Stimulated activated CD8-positive, alpha-beta memory T cell treated with anti-CD3 and anti-CD28 coated beads, Interleukin-15, amount 100 ng/mL, for 4 hours (primary cell): ENCODE data around the gene GAGE12H.
"Not testable (repeated sequence)": the region's sequence is repeated elsewhere in the genome, so short reads cannot be mapped to it uniquely, and the experiment has no call there.

Source experiments
- DNase-seq, 2 donors: peaks; one replicate each; pipeline ENCODE4 v3.0.0-alpha.2; 2020; ENCODE audit warnings: low read depth in 2 of 2

The GAGE12H gene

DNA sequence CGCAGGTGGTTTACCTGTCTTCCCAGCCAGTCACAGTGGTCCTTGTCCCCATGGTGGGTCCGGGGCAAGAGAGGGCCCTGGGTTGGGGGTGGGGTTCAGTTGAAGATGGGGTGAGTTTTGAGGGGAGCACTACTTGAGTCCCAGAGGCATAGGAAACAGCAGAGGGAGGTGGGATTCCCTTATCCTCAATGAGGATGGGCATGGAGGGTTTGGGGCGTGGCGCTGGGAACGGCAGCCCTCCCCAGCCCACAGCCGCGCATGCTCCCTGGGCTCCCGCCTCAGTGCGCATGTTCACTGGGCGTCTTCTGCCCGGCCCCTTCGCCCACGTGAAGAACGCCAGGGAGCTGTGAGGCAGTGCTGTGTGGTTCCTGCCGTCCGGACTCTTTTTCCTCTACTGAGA, at the start of gene GAGE12H:
GAGE12H (plus strand) TSS at position 301 of the 400 bp plus-strand sequence. CDS start 1,155 bp downstream, outside the sequence.
- DNase-seq: not testable (repeated sequence)

GRCh38 chrX:49531877-49532276, 47.9 kb upstream of the GAGE12H start, which contains the start of gene GAGE12C:
Gene GAGE12C, plus strand, starts transcription at chrX:49532177. Its CDS starts 1,155 bp downstream, at chrX:49533332.
- not testable (repeated sequence) for DNase-seq

- DNase-seq: not testable (repeated sequence)
These were observed 38.3 kb upstream of the GAGE12H start, which contains the start of gene GAGE12D for GRCh38 chrX:49541433-49541832. Gene GAGE12D, plus strand, starts transcription at chrX:49541733. Its CDS starts 1,155 bp downstream, at chrX:49542888.

- not testable (repeated sequence) for DNase-seq
These were observed 28.8 kb upstream of the GAGE12H start, which contains the start of gene GAGE12E for GRCh38 chrX:49550989-49551388. Gene GAGE12E, plus strand, starts transcription at chrX:49551289. Its CDS starts 1,155 bp downstream, at chrX:49552444.

- not testable (repeated sequence) for DNase-seq
These were observed 19.2 kb upstream of the GAGE12H start, which contains the start of gene GAGE12F for GRCh38 chrX:49560542-49560941. Gene GAGE12F, plus strand, starts transcription at chrX:49560842. Its CDS starts 1,155 bp downstream, at chrX:49561997.

DNA sequence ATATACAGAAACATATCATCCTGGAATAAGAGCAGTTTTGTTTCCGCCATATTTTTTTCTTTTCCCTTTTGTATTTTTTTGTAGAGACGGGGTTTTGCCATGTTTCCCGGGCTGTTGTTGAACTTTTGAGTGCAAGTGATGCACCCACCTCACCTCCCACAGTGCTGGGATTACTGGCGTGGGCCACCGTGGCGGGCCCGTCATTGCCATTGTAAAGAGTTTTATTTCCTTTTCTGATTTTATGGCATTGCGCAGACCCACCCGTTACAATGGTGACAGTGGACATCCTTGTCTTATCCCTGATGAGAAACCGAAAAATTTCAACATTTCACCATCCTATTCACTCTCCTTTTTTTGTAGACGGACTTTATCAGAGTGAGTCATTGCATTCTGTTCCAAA, 11.0 kb upstream of the GAGE12H start:
- not testable (repeated sequence) for DNase-seq

- not testable (repeated sequence) for DNase-seq
These were observed 10.6 kb upstream of the GAGE12H start for GRCh38 chrX:49569152-49569551.

GRCh38 chrX:49570100-49570499, 9.6 kb upstream of the GAGE12H start, which contains the start of gene GAGE12G:
Gene GAGE12G, plus strand, starts transcription at chrX:49570400. Its CDS starts 1,155 bp downstream, at chrX:49571555.
- DNase-seq: not testable (repeated sequence)

- DNase-seq: not testable (repeated sequence)
These were observed 9.4 kb downstream of the GAGE12H start, which contains the start of gene GAGE2A for GRCh38 chrX:49589196-49589595. Gene GAGE2A, plus strand, starts transcription at chrX:49589496. Its CDS starts 1,155 bp downstream, at chrX:49590651.

- DNase-seq: not testable (repeated sequence)
These were observed 10.2 kb downstream of the GAGE12H start for GRCh38 chrX:49589769-49590478.

DNA sequence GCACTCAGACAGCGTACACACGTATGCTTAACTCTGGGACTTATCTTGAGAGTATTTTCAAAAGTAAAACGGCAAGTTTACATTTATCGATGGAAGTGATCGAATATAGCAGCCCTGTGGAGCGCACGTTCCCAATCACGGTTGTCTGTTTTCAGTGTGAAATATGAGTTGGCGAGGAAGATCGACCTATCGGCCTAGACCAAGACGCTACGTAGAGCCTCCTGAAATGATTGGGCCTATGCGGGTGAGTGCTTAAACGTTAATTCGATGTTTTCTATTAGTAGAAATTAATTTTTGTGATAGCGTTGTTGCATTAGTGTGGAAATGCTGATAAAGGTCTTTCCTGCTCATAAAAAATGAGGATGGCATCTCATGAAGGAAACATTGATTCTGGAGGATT, 10.7 kb downstream of the GAGE12H start:
- DNase-seq: not testable (repeated sequence)

GRCh38 chrX:49598720-49599119, 19.0 kb downstream of the GAGE12H start, which contains the start of gene GAGE1:
Gene GAGE1, plus strand, starts transcription at chrX:49599020. Its CDS starts 1,155 bp downstream, at chrX:49600175.
- DNase-seq: not testable (repeated sequence)

GRCh38 chrX:49610718-49611310, 31.1 kb downstream of the GAGE12H start:
- DNase-seq: no peak

DNA sequence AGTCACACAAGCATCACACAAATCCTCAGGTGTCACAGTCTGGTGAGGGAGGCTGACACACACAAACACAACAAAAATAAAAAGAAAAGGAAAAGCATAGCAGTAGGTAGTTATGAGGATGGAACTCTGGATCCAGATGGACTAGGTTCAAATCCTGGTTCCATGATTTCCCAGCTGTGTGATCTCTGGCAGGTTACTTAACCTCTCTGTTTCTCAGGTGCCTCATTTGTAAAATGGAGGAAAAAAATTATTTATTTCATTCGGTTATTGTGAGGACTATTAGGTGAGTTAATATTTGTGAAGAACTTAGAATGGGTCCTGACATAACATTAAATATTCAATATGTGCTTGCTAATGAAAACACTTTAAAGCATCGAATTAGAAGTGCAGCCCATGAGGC, 38.8 kb downstream of the GAGE12H start:
- no peak for DNase-seq

DNA sequence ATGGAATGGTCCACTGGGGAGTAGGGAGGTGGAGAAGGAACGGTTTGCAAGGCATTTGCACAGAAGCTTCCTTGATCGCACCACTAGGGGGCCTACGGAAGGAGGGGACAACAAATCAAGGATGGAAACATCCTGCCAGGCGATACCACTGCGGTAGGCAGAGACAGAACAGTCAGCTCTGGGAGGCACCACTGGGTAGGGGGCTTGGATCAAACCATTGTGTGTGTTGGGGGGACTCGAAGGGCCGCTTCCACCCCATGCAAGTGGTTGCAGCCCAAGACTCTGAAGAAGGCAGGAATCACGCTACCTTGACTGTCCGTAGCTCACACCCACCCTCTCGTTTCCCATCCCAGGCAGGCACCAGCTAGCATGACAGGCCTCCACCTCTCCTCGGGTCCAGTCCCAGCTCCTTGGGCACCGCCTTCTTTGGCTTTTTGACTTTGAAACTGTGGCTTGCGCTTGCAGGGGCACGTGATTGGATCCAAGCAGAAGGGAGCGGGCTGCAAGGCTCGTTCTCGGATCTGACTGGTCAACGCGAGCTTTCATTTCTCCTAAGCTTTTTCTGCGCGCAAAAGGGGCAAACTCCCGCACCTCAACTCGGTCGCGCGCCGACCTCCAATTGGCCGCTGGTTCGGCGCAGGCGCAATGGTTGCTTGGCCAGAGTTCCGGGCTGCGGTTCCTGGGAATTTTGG, 47.5 kb downstream of the GAGE12H start:
- no peak for DNase-seq
